ENCODE data around the gene DUSP3.

DUSP3 gene

DNA sequence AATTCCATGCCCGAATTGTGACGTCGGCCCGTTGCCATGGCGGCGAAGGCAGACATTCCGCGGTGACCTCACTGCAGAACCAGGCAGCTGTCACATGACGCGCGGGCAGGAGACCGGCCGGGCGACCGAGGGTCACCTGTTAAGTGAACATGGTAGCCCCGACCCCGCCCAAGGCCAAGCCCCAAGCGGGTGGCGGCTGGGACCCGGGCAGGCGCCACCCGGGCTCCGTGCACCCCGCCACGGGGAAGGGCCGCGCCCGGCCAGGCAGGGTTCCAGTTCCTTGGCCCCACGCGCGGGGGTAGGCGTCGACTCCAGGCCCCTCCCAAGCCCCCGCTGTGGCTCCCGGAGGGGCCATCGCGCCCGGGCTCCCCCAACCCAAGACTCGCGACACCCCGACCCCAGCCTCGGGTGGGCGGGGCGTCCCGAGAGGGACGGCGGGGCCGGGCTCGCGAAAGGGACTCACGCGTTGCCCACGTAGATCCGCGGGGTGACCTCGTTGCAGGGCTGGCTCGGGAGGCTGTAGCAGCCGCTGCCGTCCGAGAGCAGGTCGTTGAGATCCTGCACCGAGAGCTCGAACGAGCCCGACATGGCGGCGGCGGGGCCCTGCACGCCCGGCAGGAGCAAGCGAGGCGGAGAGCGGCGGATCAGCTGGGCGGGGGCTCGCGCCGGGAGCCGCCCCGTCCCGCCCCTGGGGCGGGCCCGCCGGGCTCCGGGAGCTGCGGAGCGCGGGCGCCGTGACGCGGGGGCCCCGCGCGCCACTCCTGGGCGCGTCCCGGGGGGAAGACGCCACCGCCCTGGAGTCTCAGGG is at the start of gene DUSP3:
Gene DUSP3 (minus strand): TSS at position 641 of the 808 bp plus-strand sequence. CDS start 53 bp downstream, at position 588.
- peak within 1 kb of the TSS; percentile 79 for H3K4me3 ChIP-seq
- TF ChIP-seq, protein P1, sequence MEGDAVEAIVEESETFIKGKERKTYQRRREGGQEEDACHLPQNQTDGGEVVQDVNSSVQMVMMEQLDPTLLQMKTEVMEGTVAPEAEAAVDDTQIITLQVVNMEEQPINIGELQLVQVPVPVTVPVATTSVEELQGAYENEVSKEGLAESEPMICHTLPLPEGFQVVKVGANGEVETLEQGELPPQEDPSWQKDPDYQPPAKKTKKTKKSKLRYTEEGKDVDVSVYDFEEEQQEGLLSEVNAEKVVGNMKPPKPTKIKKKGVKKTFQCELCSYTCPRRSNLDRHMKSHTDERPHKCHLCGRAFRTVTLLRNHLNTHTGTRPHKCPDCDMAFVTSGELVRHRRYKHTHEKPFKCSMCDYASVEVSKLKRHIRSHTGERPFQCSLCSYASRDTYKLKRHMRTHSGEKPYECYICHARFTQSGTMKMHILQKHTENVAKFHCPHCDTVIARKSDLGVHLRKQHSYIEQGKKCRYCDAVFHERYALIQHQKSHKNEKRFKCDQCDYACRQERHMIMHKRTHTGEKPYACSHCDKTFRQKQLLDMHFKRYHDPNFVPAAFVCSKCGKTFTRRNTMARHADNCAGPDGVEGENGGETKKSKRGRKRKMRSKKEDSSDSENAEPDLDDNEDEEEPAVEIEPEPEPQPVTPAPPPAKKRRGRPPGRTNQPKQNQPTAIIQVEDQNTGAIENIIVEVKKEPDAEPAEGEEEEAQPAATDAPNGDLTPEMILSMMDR (IDR thresholded peaks at IDR 0.05): no peak
- DNase-seq (ENCODE audit: low spot score): peak; percentile 98
- peak within 1 kb of the TSS; percentile 98 to 100 for H3K27ac ChIP-seq

DNA sequence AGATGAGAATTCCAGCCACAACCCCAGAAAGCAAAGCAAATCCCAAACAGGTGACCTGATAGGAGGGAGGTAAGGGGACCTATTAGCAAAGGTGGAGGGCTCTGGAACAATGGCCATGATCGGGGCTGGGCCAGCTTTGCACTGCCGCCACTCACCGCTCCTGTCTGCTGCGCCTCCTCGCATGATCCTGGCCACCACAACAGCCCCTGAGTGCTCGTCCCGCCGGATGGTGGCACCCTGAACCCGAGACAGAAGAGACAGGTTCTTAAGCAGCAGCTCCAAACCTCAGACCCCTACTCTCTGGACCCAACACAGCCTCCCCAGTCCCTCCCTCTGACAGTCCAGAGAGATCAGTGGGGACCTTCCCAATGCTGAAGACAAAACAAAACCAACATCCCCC is 48.8 kb upstream of the DUSP3 start:
- no peak overlapping the region for H3K27ac ChIP-seq
- no peak overlapping the region for H3K4me3 ChIP-seq
- no peak for DNase-seq (ENCODE audit: low spot score)
- TF ChIP-seq, protein P1 (IDR thresholded peaks at IDR 0.05): no peak

DNA sequence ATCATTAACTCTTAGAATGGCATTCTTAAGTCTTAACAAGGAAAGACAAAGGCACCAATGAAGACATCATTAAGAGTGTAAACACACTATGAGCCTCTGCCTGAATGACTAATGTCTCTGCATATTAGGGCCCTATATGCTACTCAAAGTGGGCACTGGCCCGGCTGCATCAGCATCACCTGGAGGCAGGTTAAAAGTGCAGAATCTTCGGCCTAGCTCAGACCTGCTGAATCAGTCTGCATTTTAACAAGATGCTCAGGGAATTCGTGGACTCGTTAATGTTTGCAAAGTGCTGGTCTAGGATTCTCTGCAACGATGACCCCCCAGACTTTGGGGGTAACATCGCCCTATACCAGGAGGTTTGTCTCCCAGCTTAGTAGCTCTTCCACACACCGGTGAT is 47.4 kb upstream of the DUSP3 start:
- H3K4me3 ChIP-seq: no peak overlapping the region
- no peak for DNase-seq (ENCODE audit: low spot score)
- TF ChIP-seq, protein P1 (IDR thresholded peaks at IDR 0.05): no peak
- H3K27ac ChIP-seq: no peak overlapping the region

DNA sequence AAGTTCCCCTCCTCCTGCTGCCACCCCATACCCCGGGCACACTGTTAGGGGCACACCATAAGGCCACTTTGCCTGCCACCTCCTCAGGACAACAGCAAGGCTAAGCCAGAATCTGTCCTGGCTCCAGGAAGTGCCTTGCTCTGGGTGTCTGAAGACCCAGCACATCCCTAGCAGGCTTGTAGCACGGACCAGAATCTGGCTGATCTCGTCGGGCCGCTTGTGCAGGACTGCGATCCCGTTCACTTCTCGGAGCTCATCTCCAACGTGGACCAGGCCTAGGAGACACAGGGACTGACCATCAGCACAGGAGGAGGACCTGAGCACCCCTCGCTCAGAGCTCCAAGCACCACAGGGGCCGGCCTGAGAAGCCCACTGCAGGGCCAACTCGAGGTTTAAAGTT is 46.8 kb upstream of the DUSP3 start:
- Histone ChIP-seq H3K4me3 (no peak overlapping the region), H3K27ac (no peak overlapping the region)
- no peak for DNase-seq (ENCODE audit: low spot score)
- TF ChIP-seq, protein P1 (IDR thresholded peaks at IDR 0.05): no peak

DNA sequence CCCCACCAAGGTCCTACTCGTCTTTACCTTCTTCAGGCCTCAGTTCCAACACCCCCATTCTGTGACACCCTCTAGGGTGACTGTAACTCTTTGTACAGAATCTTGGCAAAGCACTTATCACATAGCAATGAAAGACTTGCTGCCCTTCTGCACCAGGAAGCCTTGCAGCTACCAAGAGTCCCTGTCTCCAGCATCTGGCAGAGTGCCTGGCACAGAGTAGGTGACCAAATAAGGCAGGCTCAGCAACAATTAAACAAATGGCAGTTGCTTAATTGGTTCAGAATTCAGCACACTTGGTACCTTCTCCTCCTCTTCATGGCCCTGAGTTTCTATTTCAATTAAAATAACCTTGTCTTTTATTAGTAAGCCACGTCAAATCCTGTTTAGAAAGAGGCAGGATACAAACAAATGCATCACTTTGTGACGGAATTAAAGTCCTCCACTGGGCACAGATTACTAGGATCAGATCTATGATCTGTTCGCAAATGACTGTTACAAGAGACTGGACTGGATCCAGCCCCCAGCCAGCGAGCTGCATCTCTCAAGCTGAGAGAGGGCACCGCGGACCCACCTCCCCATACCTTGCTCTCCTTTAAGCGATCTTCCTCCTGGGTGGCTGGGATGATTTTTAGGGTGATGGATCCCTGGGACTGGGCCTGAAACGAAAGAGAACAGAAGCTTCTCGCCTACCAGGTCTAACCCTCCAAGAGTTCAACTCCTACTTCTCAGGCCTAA is 44.7 kb upstream of the DUSP3 start:
- H3K27ac ChIP-seq: no peak overlapping the region
- no peak overlapping the region for H3K4me3 ChIP-seq
- DNase-seq (ENCODE audit: low spot score): no peak
- TF ChIP-seq, protein P1 (IDR thresholded peaks at IDR 0.05): no peak

DNA sequence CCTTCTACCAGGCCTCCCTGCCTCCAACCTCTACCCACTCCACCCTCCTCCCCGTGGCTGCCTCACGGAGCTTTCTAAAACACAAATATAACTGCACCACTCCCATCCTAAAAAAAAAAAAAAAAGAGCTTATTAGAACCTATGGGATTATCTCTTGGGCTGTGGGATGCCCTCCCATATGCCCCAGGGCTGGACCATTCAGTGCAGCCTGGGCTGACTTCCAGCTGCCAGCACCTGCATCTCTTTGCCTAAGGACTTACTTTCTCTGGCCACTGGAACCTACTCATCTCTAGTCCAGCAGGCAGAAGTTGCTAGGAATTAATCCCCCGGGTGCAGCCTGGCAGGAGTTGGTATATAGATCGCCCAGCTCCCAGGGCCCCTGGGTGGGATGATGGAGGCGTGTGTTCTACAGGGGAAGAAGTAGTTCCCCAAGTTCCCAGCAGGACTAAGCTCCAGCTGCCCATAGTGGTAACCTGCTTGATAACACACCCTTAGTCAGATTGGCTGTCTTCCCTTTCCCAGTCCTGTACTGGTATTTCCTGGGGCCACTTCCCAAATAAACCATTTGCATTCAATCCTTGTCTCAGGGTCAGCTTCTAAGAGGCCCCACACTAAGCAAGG is 43.9 kb upstream of the DUSP3 start:
- H3K4me3 ChIP-seq: no peak overlapping the region
- TF ChIP-seq, protein P1 (IDR thresholded peaks at IDR 0.05): no peak
- no peak overlapping the region for H3K27ac ChIP-seq
- no peak for DNase-seq (ENCODE audit: low spot score)

Measured in coronary artery (tissue), 2 donors.